A375 (cell line): ENCODE measurements around the gene LUC7L3. TPM values are rescaled to one million over a fixed set of nuclear protein-coding genes. Genes with fewer than 3 reads are reported as not detected.

Experiments used
- small RNA-seq: library from RNA; depleted of rRNA; stranded (forward); fragments of <200 nt; gene quantifications from one replicate; pipeline ENCODE3, GENCODE V24; 2014
- total RNA-seq: library from RNA; depleted of rRNA; stranded (reverse); fragments of >200 nt; shearing (Covaris generic); gene quantifications from 2 replicates; pipeline ENCODE4 v1.2.3, GENCODE V29; 2014; rRNA removed

Gene LUC7L3, protein sequence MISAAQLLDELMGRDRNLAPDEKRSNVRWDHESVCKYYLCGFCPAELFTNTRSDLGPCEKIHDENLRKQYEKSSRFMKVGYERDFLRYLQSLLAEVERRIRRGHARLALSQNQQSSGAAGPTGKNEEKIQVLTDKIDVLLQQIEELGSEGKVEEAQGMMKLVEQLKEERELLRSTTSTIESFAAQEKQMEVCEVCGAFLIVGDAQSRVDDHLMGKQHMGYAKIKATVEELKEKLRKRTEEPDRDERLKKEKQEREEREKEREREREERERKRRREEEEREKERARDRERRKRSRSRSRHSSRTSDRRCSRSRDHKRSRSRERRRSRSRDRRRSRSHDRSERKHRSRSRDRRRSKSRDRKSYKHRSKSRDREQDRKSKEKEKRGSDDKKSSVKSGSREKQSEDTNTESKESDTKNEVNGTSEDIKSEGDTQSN
- total RNA-seq = 90.8 and 97.7 TPM in 2 replicates

DNA sequence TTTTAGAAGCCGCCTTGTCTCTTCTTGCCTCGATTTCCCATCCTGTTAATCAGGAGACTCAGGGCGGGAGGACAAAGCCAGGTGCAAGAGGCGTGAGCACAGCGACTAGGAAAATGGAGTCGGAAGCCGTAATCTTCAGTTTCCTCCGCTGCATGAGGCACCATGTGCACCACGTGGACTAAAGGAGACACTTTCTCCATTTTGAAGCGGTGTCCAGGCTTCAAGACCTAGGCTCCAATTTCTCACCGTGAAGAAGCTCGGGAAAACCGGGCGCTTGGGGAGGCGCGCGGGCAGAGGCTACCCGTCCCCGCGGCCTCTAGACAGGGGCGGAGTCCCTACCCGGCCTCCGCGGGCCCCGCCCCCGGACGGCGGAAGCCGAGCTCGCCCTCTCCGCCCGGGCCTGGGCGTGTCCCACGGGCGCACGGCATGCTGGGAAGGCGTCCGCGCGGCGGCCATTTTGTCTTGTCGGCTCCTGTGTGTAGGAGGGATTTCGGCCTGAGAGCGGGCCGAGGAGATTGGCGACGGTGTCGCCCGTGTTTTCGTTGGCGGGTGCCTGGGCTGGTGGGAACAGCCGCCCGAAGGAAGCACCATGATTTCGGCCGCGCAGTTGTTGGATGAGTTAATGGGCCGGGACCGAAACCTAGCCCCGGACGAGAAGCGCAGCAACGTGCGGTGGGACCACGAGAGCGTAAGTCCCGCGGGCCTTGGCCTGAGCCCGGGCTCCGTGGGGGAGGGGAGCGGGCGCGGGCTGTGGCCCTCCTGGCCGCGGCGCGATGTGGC is at the start of gene LUC7L3:
Gene LUC7L3 (plus strand): TSS at position 460 of the 780 bp plus-strand sequence. CDS start 130 bp downstream, at position 590.

DNA sequence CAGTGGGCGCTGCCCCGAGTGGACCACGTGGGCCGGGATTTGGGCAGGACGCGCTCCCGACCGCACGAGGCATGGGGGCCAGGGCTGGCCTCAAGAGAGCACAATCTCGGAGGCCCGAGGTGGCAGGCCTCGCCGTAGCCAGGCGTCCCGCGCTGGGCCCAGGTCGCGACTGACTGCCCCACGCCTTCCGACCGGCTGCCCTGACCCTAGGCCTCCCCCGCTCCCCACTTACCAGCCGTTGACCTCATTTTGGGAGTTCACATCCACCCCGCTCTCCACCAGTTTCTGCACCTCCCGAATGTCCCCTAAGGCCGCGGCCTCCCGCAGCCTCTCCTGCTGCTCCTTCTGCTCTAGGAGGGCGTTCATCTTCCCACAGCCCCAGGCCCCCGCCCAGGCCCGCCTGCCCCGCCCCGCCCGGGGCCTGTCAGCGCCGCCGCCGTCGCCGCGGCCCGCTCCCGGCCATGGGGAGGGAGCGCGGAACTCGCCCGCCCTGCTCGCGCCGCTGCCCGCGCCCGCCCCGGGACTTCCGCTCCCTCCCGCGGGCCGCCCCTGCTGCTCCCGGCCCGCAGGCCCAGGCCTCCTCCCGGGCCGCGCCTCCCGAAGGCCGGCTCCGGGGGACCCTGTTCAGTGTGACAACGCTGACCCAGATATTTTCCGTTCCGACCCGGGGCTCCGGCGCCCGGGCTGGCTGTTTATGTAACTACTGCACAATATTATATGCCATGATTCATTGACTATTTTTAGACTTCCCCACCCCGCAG is 11.9 kb upstream of the LUC7L3 start, which contains the start of gene ANKRD40:
Gene ANKRD40 (minus strand): TSS at position 626 of the 761 bp plus-strand sequence. CDS start 260 bp downstream, at position 366.

DNA sequence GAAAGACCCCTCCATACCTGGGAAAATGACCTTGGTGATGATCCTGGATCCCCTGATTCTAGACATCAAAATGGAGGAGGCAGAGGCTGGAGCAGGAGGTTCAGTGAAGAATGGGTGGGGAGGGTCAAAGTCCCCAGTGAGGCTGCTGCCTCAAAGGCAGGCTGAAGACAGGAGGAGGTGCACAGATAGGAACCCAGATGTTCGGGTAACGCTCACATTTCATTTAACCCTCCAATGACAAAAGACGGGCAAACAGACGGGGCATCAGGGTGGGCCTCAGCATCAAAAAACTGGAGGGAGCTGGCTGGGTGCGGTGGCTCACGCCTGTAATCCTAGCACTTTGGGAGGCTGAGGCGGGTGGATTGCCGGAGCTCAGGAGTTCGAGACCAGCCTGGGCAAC is 48.0 kb downstream of the LUC7L3 start, which contains the start of gene ANKRD40CL:
Gene ANKRD40CL (minus strand): TSS at position 73 of the 400 bp plus-strand sequence. CDS start 605 bp downstream, outside the sequence.

Small RNAs within 50 kb of the gene (small RNA-seq; reads per million reads assigned to genes)
- gene AC005921.1 (not detected), gene MIR8059 (not detected), gene RF00019 (not detected)

Other genes starting within 250 kb of the LUC7L3 start
- gene RSAD1, start 240.7 kb upstream of the LUC7L3 start, total RNA-seq = 34.4 and 37.4 TPM in 2 replicates
- 1.7 and 2.0 TPM in 2 replicates for gene MYCBPAP, start 211.2 kb upstream of the LUC7L3 start, total RNA-seq
- gene EPN3, start 186.9 kb upstream of the LUC7L3 start, total RNA-seq = not detected in 2 replicates
- 59.5 and 65.7 TPM in 2 replicates for gene SPATA20, start 172.4 kb upstream of the LUC7L3 start, total RNA-seq
- 0.05 and 0.08 TPM in 2 replicates for gene CACNA1G, start 158.9 kb upstream of the LUC7L3 start, total RNA-seq
- gene ABCC3, start 84.7 kb upstream of the LUC7L3 start, total RNA-seq = 22.4 and 22.9 TPM in 2 replicates
- gene ANKRD40, start 11.7 kb upstream of the LUC7L3 start, total RNA-seq = 27.5 and 32.4 TPM in 2 replicates
- gene ANKRD40CL, start 47.9 kb downstream of the LUC7L3 start, total RNA-seq = not detected in 2 replicates
- gene WFIKKN2, start 116.0 kb downstream of the LUC7L3 start, total RNA-seq = not detected in 2 replicates
- 5.0 and 8.8 TPM in 2 replicates for gene TOB1, start 146.8 kb downstream of the LUC7L3 start, total RNA-seq